Right ventricle myocardium superior (tissue), 1 donor: Measurements from ENCODE around the gene KCNK10. TPM values are rescaled to one million over a fixed set of nuclear protein-coding genes. Genes with fewer than 3 reads are reported as not detected.
"Not testable (repeated sequence)": the region's sequence is repeated elsewhere in the genome, so short reads cannot be mapped to it uniquely, and the experiment has no call there.

Experiments
- ATAC-seq: fragments of 200-7000 bp; cut with Tn5 transposase; one replicate; pipeline ENCODE4 v1.9.1; 2020; ENCODE audit warnings: mild to moderate bottlenecking; ENCODE audit not compliant: poor library complexity
- DNase-seq: peaks from one replicate; pipeline ENCODE4 v3.0.0-alpha.2; 2020
- intact Hi-C: fragments of 100-400 bp; cut with DNase I; formaldehyde crosslinking; loops from one replicate; pipeline ENCODE4 v1.11.2; 2022
- total RNA-seq: library from RNA; stranded (reverse); fragmentation: NEBNext Ultra II Directional; extraction: Animal tissue kit (Norgen Biotek cat#: 25700); gene quantifications from one replicate; pipeline ENCODE4 v1.2.1, GENCODE V29; 2021
- donor health status: DM: no; HTN: yes; CAD: no; lungs with severe emphysema.

KCNK10 gene
- total RNA-seq, 1 donor from 2014 or later = not detected

DNA sequence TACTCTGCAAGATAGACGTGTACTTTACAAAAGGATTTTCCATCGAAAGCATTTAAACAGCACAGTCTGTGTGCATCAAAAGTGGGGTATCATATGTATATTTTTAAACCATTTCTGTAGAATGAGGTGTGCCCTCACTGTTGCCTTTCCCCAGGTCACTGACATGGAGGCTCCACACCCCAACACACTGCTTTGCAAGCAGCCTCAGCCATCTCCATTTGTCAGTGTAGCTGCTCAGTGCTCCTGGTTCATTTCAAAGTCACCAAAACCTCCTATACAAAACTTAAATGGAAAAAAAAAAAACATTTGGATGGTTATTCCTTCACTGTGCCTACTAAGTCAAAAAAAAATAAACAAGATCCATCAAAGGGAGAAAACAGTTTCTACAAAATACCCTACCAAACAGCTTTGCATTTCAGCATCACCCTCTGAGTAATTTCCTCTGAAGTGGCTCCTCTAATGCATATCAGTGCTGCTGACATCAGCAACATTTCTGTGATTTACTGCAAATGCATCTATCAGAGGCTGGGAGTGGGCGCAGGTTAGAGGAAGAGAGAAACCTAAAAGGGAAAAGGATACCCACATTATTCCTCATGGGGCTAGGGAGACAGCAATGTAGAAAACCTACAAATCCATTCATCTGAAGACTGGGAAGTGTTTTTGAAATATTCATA lies 46.0 kb downstream of the KCNK10 start:
- intact Hi-C loops = no loop called here
- DNase-seq = no peak
- no peak for ATAC-seq

DNA sequence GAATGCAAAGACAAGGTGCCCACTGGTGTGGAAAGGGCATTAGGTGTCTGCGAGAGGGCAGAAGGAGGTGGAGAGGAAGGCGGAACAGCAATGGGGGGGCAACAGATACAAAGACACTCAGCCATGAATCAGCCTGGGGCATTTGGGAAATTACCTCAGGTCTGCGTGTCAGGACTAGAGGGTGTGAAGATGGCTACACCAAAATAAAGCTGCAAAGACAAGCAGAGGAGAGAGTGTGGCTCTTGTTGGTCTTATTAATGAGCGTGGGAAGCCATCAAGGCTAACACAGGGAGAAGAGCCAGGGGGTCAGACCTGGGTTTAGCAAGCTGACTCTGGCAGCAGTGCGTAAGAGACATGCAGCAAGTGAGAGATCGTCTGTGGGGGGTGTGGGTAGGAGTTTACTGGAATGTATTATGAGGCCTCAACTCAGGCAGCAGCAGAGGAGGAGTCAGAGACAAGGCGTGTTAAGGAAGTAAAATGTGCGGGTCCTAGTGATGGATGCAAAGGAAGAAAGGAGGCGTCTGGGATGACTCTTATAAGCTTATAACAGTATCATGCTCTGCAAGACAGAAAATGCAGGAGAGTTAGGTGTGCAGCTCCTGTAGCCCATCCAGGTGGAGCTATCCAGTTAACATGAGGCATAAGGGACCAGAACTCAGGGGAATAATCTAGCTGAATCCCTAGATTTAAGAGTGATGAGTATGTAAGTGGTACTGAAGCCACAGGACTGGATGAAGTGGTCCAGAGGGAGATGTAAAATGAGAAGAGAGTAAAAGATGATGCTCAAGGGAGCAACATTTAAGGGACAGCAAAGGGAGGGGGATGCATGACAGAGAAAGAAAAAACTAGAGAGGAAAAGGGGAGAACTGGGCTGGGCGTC lies 50.4 kb downstream of the KCNK10 start:
- intact Hi-C loops = no loop called here
- no peak for ATAC-seq
- DNase-seq = no peak

DNA sequence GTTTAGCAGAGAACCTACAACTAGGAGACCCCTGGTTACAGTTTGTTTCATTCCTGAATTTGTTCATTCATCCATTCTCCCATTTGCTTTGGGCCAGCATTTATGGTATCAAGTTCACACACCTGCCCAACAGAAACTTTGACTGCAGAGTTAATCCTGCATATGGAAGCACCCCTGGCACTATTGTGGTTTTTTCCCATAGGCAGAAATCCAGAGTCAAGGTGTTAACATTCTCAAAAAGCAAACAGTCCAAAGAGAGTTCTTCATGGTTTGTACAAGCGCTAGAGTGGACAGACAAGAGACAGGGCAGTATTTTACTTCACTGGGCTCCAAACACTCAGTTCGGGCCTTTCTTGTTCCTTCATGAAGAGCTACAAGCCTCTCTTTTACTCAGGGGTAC lies 51.9 kb downstream of the KCNK10 start:
- no peak for ATAC-seq
- DNase-seq = no peak
- intact Hi-C loops = no loop called here

DNA sequence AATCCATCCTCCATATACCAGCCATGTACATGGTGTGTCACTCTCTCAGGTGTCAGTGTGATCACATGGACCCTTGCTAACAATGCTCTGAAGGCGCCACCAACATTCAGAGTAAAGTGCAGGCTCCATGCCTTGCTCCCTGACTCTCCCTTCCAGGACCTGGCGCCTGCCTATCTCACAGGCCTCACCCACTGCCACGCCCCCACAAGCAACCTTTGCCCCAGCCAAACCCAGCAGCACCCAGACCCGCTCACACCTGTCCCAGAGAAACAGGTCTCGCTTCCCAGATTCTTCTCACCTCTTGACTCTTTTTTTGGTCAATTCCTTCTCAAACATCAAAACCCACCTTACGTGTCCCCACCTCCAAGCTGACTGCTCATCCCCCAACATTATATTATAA lies 52.3 kb downstream of the KCNK10 start:
- peak; percentile 55 for ATAC-seq
- intact Hi-C loops = no loop called here

DNA sequence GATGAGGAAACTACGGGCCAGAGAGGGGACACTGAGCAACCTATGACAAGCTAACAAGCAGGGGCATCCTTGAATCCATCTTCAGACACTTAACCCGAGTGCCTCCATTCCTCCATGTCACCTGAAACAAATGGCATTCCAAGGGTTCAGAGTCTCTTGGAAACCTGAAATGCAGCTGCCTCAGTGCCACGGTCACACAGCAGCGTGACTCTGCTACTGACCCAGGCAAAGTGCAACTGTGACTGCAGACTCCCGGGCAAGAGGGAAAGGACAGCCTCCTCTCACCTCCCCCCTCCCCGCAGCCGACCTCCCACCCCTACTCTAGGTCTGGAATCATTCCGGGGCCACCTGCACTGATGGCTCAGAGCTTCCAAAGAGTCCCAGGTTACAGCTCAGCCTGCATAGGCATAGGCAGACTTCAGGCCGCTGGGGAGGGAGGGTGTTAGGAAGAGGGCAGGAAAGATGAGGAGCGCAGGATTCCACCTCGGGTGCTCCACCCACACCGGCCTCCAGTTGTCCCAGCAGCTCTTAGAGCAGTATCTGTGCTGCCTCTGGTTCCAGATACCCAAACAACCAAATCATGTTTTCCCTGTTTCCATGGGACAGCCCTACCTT lies 53.2 kb downstream of the KCNK10 start:
- ATAC-seq (no peak), DNase-seq (no peak)
- intact Hi-C loops = no loop called here

More for the DNA sequence above, 52.3 kb downstream of the KCNK10 start:
- DNase-seq = no peak

DNA sequence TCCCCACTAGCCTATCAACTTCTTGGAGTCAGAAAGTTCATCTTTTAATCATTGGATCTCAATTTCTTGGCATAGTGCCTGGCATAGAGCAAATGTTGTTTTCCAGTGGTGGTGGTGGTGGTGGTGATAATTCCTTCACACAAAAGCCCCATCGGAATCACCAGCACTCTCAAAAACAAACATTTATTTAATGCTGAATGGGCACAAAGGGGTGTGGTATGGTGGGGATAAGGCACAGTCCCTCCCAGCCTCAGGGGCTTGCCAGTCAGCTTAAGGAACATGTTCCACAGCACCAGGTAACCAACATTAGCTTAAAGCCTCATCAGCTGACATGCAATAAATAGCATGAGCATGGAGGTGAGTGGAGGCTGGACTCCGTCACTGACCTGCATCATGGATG lies 56.6 kb downstream of the KCNK10 start:
- intact Hi-C loops = no loop called here
- DNase-seq (no peak), ATAC-seq (no peak)

DNA sequence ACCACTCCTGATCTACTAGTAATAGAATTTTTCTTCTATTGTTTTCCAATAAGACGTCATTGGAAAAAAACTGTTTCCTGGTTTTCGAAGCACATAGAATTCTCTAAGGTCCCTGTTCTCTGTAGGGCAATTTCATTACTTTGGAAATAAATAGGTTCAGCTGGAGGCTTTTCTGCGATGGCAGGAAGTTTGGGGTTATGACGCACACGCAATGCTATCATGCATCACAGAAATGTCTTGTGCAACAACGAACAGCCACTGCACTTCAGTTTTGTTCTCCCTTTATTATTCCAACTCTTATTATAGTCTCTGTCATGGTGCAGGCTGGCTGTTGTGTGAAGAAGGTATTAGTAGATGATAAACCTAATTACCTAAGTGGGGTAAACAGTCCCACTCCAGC lies 59.0 kb downstream of the KCNK10 start:
- intact Hi-C loops = no loop called here
- ATAC-seq (no peak), DNase-seq (no peak)

DNA sequence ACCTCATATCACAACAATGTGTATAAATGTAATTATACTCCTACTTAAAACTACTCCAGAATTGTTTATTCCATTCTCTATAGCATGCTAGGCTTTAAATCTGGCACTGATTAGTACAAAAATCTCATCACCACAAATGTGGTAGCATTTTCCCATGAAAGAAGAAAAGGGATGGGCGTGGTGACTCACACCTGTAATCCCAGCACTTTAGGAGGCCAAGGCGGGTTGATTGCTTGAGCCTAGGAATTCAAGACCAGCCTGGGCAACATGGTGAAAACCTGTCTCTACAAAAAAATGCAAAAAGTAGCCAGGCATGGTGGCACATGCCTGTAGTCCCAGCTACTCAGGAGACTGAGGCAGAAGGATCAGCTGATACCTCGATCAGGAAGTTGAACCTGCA lies 61.8 kb downstream of the KCNK10 start:
- intact Hi-C loops, DNase-seq, ATAC-seq: not testable (repeated sequence)

DNA sequence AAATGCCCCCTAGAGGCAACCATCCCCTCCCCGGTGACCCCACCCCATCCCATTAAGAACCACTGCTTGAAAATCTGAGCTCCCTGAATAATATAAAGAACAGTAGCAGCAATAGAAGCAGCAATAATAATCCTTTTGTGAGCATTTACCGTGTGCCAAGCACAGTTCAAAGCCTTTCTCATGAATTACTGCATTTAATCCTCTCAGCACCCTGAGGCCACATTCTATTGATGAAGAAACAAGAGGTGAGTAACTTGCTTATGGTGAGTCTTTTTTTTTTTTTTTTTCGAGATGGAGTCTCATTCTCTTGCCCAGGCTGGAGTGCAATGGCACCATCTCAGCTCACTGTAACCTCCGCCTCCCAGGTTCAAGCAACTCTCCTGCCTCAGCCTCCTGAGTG lies 65.0 kb downstream of the KCNK10 start:
- intact Hi-C loops = no loop called here
- ATAC-seq (no peak), DNase-seq (no peak)

DNA sequence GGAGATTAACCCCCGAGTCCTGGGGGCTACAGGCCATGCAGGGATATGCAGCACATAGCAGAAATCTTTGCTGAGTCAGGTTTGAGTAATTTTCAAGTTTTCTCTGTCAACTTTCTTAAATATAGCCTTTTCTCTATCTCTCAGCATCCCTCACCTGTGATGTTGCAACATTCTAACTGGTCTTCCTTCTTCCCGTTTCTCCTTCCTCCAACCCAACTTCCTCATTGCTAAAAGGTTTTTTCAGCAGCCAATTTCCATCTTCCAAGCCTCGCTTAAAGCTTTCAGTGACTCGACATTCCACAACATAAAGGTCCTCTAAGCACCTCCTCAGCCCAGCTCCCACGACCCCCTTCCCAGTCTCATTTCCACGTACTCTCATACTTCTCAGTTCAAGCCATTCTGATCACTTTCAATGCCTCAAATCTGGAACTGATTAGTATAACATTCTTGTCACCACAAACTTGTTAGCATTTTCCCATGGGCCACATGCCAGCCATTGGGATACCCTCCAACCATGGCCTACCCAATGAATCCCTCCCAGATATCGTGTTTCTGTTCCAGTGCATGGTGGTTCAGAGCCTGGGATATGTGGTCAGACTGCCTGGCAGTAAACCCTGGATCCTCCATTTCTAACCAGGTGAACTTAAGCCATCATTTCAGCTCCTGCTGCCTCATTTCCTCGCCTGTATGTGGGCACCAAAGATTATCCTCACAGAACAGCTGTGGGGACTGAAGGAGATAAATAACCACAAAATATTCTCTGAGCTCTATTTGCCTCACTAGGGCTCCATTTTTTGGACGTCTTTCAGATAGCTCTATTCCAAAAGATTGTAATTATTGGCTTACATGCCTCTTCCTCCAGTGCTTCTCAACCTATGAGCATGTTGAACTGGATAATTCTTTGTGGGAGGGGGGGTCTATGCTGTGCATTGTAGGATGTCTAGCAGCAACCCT lies 65.8 kb downstream of the KCNK10 start:
- DNase-seq (no peak), ATAC-seq (no peak)
- intact Hi-C loops = no loop called here

DNA sequence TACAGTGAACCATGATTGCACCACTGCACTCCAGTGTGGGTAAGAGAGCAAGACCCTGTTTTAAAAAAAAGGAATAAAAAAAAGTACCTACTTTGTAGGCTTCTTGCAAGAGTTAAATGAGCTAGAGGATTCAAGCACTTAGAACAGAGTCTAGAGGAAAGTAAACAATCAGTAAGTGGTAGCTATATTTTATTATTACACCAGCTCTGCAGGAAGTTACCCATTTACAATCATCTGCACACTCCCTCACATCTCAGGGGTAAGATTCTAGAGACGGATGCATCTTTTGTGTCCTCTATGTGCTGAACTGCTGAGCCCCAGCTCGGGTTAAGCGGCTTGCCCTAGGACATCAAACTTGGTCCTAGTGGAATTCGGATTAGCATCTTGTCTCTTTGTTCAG lies 67.3 kb downstream of the KCNK10 start:
- intact Hi-C loops = no loop called here
- ATAC-seq = no peak
- DNase-seq = no peak

DNA sequence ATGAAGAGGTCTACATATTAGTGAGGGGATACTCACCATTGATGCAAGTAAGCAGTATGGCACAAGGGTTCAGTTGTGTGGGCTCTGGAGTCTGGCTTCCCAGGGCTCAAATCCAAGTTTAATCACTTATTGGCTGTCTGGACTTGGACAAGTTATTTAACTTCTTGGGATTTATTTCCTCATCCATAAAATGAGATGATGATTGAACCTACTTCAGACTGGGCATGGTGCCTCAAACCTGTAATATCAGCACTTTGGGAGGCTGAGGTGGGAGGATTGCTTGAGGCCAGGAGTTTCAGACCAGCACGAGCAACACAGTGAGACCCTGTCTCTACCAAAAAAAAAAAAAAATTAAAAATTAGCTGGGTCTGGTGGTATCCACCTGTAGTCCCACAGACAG lies 67.9 kb downstream of the KCNK10 start:
- intact Hi-C loops = no loop called here
- ATAC-seq (no peak), DNase-seq (no peak)

DNA sequence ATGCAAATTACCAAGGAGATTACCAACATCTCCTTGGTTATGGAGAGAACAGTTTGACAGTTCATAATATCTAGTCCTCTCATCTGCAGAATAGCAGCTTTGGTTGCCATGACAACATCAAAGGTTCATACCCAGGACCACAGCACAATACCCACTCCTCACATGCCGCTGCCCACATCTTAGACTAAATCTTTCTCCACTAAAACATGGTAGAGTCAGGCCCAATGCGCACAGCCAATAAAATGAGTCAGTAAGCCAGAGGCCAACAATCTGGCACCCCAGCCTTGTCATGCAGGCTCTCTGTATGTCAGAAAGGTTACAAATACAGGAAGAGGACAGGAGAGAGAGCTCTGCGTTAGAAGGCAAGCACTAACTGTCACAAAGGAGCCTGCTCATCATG lies 70.6 kb downstream of the KCNK10 start:
- intact Hi-C loops = no loop called here
- ATAC-seq (no peak), DNase-seq (no peak)

DNA sequence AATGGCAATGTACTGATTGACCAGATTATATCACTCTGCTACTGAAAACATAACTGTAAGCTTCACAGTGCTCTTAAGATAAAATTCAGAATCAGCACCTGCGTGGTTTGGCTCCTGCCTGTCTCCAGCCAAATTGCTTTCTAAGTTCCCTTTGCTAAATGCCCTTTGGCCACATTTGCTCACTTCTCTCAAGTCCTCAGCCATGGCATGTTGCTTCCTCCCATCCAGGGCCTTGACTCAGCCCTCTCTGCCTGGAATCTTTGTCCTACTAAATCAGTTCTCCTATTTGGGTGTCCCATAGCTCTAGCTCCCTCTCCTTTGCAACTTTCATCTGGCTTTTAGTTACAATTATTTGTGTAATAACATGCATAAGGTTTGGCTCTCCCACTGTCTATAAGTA lies 71.4 kb downstream of the KCNK10 start:
- ATAC-seq (no peak), DNase-seq (no peak)
- intact Hi-C loops = no loop called here

DNA sequence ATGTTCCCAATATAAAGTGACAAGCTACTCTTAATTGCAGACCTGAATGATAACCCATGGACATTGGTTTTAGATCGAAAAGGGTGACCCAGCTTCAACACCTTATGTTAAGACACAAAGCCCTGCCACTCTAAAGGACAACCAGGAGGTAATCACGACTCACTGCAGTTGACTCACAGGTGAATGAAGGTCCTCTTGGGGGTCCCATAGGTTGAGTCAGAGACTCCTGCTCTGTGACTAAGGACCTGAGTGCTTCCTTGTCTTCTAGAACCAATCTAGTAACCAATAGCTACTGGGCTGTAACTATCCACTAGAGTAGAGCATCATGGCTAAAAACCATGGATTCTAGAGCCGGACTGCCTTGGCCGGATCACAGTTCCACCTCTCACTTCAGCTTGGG lies 73.8 kb downstream of the KCNK10 start:
- ATAC-seq = no peak
- DNase-seq = no peak
- intact Hi-C loops = no loop called here

DNA sequence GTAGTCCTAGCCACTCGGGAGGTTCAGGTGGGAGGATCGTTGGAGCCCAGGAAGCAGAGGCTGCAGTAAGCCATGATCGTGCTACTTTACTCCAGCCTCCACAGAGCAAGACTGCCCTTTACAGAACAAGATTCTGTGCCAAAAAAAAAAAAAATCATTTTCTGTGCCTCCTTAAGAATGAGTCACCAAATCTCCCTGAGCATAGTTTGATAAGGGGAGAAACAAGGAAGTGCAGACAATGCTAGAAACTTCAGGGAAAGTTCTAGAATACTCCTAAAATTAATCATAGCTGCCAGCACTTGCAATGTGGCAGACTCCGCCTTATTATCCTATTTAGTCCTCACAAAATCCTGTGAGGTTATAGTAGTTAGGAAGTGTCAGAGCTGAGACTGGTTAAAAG lies 74.5 kb downstream of the KCNK10 start:
- intact Hi-C loops = no loop called here
- DNase-seq (no peak), ATAC-seq (no peak)

DNA sequence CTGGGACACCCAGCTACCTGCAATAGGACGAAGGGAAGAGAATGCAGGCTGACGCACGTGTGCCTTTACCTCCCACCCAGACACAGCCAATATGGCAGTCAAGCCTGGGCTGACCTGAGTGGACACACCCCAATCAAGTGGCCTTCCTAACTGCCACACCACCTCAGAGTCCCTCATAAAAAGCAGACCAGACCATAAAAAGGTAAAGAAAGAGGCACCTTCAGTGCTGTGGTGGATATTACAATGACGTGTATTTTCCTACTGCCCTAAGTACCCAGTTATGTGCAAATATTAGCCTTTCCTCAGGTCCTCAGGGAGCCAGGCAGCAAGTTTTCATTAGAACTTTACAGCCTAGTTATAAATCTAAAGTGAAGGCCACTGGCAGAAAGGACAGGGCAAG lies 75.8 kb downstream of the KCNK10 start:
- ATAC-seq (no peak), DNase-seq (no peak)
- intact Hi-C loops = no loop called here

DNA sequence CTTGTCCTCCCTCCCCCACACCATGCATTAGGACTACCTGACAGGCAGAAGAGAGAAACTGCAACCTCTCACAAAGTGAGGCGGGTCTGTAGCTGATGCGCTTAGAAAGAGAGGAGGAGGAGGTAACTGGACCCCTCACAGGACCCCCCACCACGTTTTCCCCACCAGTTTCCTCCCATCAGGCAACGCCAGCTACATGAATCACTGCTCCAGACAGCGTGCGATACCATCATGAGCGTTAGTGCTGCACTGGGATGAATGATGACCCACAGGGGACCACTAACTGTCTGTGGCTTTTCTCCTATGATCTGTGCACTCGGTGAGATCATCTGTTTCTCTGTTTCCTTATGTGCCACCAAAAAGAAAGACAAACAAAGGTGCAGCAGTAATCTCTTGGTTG lies 77.7 kb downstream of the KCNK10 start:
- ATAC-seq (no peak), DNase-seq (no peak)
- intact Hi-C loops = no loop called here

DNA sequence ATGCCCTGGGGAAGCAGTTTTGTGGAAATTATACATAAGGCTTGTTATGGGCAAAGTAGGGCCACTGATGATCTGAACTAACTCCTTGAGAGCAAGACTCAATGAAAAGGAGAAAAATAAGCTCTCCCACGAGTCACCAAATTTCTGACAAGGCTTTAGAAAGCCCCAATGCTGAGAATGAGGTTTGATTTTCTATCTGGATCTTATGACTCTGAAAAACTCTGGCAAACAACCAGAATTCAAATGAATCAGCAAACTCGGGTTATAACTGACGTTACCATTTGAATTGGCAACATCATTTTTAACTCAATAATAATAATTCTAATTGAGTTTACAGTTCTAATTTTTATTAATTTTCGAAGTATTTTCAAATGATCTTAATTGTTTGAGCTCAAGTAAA lies 79.1 kb downstream of the KCNK10 start:
- intact Hi-C loops = no loop called here
- DNase-seq (no peak), ATAC-seq (no peak)
